ENCODE results near the gene GDF2.

The GDF2 gene

GRCh38 chr10:47351899-47352815 is 29.9 kb downstream of the GDF2 start:
- no peak for DNase-seq (ENCODE audit: low spot score)

GRCh38 chr10:47353351-47353750 is 31.1 kb downstream of the GDF2 start:
- no peak for DNase-seq (ENCODE audit: low spot score)

GRCh38 chr10:47354165-47354564 is 31.9 kb downstream of the GDF2 start:
- no peak for DNase-seq (ENCODE audit: low spot score)

- DNase-seq (ENCODE audit: low spot score) = no peak
These were observed 32.6 kb downstream of the GDF2 start for GRCh38 chr10:47354900-47355299.

GRCh38 chr10:47356708-47357107 is 34.5 kb downstream of the GDF2 start:
- DNase-seq (ENCODE audit: low spot score) = no peak

- no peak for DNase-seq (ENCODE audit: low spot score)
These were observed 34.9 kb downstream of the GDF2 start for GRCh38 chr10:47357131-47357582.

- no peak for DNase-seq (ENCODE audit: low spot score)
These were observed 35.7 kb downstream of the GDF2 start for GRCh38 chr10:47357911-47358310.

- DNase-seq (ENCODE audit: low spot score) = no peak
These were observed 36.2 kb downstream of the GDF2 start for GRCh38 chr10:47358457-47358856.

GRCh38 chr10:47359101-47359500 is 36.8 kb downstream of the GDF2 start:
- no peak for DNase-seq (ENCODE audit: low spot score)

- no peak for DNase-seq (ENCODE audit: low spot score)
These were observed 37.6 kb downstream of the GDF2 start for GRCh38 chr10:47359626-47360418.

GRCh38 chr10:47360419-47361040 is 38.3 kb downstream of the GDF2 start:
- DNase-seq (ENCODE audit: low spot score) = peak; percentile 60

- DNase-seq (ENCODE audit: low spot score) = peak; percentile 83
These were observed 39.0 kb downstream of the GDF2 start for GRCh38 chr10:47361293-47361692.

- DNase-seq (ENCODE audit: low spot score) = no peak
These were observed 39.9 kb downstream of the GDF2 start for GRCh38 chr10:47362199-47362598.

- no peak for DNase-seq (ENCODE audit: low spot score)
These were observed 41.5 kb downstream of the GDF2 start for GRCh38 chr10:47363781-47364180.

GRCh38 chr10:47364366-47364765 is 42.1 kb downstream of the GDF2 start:
- no peak for DNase-seq (ENCODE audit: low spot score)

- DNase-seq (ENCODE audit: low spot score) = no peak
These were observed 42.7 kb downstream of the GDF2 start for GRCh38 chr10:47364911-47365310.

- DNase-seq (ENCODE audit: low spot score) = no peak
These were observed 43.4 kb downstream of the GDF2 start for GRCh38 chr10:47365431-47366180.

- DNase-seq (ENCODE audit: low spot score) = no peak
These were observed 44.0 kb downstream of the GDF2 start for GRCh38 chr10:47366181-47366631.

- DNase-seq (ENCODE audit: low spot score) = peak; percentile 18
These were observed 44.6 kb downstream of the GDF2 start for GRCh38 chr10:47366731-47367460.

GRCh38 chr10:47367646-47368045 is 45.4 kb downstream of the GDF2 start:
- peak; percentile 26 for DNase-seq (ENCODE audit: low spot score)
